Measurements from ENCODE around the gene PDE11A.
"Not testable (repeated sequence)": the region's sequence is repeated elsewhere in the genome, so short reads cannot be mapped to it uniquely, and the experiment has no call there.

PDE11A gene

DNA sequence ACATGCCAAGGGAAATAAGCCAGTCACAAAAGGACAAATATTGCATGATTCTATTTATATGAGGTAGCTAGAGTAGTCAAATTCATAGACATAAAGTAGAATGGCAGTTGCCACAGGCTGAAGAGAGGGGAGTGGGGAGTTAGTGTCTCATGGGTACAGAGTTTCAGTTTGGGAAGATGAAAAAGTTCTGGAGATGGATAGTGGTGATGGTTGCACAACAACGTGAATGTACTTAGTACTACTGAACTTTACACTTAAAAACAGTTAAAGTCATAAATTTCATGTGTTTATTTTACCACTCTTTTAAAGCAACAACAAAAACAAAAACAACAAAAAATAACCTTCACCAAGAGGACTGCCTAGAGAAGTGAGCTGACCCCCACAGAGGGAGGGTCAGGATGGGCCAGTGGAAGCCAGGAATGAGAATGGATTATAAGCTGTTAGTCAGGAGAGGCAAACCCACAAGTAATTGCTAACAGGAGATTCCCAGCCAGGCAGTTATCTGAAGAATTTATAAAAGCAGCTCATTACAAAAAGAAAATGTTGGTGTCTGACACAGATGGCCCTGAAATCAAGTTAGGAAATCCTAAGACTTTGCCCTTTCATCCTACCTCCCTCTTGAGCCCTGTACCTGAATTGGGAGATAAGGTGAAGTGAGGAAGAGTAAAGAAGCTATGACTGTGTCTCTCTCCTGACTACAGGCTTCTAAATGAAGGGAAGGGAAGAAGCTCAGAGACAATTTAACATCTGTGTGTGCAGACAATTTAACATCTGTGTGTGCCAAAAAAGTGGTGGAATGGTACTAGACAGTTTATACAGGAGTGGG lies 263.4 kb downstream of the PDE11A start:
- DNase-seq: no peak

GRCh38 chr2:177806025-177806424 lies 266.6 kb downstream of the PDE11A start:
- DNase-seq: no peak

DNA sequence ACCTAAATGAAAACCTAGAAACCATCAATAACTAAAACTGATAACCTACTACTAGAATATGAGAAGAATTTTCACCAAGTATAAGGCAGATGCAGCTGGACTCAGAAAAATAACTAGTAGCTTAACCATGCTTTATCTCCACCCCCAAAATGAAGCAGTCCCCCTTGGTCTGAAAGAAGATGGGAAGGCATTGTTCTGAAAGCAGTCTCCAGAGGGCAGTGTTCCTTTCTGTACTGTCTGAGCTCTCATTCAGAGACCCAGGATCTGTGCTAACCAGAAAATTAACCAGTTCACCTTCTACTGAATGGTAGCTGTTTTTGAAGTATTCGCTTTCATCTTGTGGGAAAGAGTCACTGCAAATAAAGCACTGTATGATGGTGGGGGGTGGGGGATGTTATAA lies 273.0 kb downstream of the PDE11A start:
- DNase-seq: no peak

DNA sequence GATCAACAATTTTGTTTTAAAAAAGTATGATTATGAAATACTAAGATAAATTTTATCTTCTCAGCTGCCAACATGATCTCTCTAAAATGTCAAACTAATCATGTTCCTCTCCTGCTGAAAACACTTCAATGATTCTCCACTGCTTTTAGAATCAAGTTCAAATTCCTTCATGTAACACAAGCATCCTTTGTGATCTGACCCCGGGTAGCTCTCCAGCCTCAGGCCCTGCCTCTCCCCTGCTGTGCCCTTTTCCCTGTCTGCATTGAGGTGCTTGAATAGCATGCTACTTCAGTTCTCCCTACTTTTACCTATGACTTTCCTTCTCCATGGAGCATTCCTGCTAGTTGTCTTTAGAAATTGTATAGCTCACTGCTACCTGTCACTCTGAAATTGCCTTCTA lies 274.8 kb downstream of the PDE11A start:
- DNase-seq: no peak

GRCh38 chr2:177796654-177797415 lies 275.7 kb downstream of the PDE11A start:
- no peak for DNase-seq

DNA sequence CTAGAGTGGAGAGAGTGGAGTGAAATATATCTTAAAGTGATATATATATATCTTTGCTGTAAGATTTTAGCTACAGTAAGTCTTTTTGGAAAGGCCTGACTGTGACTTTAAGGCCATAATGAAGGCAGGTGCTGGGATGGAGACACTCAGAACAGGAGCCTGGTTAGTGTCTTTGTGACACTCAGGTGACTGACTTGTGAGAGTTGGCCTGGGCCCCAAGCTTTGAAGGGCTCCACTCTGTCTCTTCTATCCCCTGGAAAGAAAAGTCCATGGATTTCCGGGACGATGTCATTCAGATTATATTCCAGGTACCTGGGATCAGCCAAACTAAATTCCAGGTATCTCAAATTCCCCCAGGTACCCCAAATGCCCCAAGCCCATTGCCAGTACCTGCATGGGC lies 276.6 kb downstream of the PDE11A start:
- no peak for DNase-seq

GRCh38 chr2:177785143-177785542 lies 287.4 kb downstream of the PDE11A start:
- DNase-seq: not testable (repeated sequence)

- no peak for DNase-seq
Measured at GRCh38 chr2:177784745-177785067, 287.9 kb downstream of the PDE11A start.

- no peak for DNase-seq
Measured at GRCh38 chr2:177783835-177784744, 288.5 kb downstream of the PDE11A start.

- DNase-seq: no peak
Measured at GRCh38 chr2:177783091-177783490, 289.5 kb downstream of the PDE11A start.

GRCh38 chr2:177782613-177783012 lies 290.0 kb downstream of the PDE11A start:
- DNase-seq: no peak

GRCh38 chr2:177778472-177778871 lies 294.1 kb downstream of the PDE11A start:
- no peak for DNase-seq

DNA sequence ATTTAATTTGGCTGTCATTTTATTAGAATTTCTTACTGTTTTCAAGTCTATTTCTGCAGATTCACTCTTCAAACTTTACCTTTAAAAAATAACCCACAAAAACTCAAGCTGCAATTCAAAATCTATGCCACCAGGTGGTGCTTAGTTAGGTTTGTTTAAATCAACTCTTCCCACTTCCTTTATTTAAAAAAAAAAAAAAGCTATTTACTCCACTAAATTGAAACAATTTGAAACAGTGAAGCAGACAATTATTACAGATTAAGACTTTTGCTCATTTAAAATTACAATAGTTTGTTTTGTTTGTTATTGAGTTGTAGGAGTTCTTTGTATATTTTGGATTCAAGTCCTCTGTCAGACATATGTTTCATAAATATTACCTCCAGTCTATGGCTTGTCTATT lies 300.0 kb downstream of the PDE11A start:
- DNase-seq: no peak

- DNase-seq: no peak
Measured at GRCh38 chr2:177771191-177771590, 301.4 kb downstream of the PDE11A start.

DNA sequence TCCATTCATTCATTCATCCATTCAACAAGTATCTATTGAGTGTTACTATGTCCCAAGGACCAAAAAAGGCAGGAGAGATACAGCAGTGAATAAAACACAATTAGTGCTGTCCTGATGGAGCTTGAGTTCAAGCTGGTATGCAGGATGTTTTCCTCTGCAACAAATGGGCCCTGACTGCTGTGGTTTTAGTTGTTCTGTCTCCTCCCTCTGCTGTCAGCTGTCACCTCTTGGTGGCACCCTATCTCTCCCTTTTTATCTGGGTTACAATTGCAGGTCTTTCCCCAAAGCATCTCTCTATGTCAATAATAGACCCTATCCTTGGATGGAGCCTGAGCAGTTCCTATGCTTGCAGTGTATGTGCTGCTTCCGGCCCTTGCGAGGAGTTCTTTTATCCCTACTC lies 304.8 kb downstream of the PDE11A start:
- no peak for DNase-seq

- DNase-seq: no peak
Measured at GRCh38 chr2:177765698-177766097, 306.9 kb downstream of the PDE11A start.

DNA sequence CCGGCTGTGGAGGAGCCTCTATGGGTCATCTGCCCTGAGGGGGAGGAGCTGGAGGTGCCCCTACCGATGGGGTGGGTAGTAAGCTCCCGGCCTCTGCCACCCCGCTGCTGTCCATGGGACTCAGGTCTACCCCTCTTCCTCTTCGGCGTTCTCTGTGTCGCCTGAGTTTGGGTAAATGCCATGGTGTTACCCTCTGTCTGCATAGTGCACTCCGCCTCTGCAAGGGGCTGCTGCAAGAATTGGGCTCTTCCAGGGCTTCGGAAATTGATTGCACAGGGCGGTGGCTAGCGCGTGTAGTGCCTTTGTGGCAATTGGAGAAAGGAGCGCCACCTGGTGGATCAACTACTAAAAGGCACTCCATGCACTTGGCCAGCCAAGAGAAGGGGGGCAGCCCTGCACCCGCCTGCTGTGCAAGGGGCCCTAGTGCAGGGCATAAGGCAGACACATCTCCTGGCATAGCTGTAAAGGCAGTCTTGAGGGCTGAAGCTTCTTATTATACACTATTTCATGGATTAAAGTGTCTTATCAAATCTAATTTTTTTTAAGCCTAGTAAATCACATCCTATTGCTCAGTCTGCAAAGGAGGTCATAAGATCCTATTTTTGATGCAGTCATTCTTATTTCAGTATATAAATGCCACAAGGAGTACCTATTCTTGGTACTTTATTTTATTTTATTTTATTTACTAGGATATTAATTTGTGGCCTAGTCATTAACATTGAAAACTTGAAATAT lies 308.9 kb downstream of the PDE11A start:
- DNase-seq: peak; percentile 73

DNA sequence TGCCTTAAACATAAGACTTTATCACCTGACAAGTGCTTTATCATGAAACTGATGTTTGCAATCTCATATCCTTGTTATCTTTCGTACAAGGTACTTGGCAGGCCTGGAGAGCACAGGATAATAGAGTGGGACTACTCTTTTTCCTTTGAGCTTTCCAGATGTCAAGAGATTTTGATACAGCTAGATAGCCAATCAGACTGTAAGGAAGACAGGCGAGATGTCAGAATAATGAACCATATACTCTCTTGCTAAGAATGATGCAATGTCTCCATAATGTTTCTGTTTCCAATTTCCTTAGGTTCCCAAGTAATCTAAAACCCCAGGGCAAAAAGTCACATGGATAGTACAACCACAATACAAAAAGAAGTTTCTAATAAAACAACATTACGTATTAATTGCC lies 313.1 kb downstream of the PDE11A start:
- no peak for DNase-seq

DNA sequence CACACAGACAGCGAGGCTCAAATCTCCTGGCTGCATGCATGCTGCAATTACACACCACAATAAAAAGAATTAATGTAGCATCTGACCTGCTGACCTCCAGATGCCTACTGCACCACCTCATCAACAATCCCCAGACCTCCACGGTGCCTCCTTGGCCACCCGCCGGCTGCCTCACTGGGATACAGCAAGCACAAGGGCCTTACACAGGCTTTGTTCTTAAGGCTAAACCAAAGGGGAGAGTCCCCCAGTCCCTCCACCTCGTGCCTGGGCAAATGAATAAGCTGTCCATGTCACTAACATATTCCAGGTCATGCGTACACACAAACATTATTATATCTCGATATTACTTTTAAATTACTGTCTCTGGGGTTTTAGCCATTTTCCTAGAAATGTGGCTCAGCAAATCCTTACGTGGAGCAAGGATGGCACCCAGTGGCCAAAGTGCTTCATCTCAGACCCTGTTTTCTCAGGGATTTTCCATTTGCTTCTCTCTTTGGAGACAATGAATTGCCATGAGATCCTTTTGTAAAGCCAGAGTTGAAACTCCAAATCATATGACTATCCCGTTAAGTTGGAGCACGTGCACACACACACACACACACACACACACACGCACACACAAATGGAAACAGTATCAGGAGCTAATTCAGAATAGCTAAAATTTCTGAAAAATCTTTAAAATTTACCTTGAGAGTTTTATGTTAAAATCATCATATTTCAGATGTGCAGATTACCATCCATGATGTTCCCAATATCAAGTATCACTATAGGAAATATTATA lies 313.8 kb downstream of the PDE11A start:
- peak; percentile 6 for DNase-seq

- no peak for DNase-seq
Measured at GRCh38 chr2:177756336-177756735, 316.2 kb downstream of the PDE11A start.

DNA sequence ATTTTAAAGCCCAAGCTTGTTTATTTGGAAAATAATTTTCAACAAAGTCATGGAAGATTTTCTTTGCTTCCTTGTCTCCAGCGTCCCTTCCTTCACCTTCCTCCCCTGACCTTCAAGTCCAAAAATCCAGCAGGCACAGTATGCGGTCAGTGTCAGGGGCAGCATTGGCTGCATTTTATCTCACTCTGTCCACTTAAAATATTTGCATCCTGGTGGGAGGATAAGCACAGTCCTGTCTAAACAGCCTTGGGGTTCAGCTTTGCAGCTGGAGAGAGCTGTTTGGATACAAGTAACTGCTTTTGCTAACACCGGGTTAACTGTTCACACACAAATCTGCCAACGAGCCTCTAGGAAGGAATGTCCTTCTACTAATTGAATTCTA lies 318.1 kb downstream of the PDE11A start:
- DNase-seq: no peak
